Skeletal muscle tissue (tissue), 2 donors: ENCODE measurements around the gene SRR. TPM values are rescaled to one million over a fixed set of nuclear protein-coding genes. Genes with fewer than 3 reads are reported as not detected.

ENCODE experiments used
- small RNA-seq: library from RNA; depleted of rRNA; stranded (forward); fragments of <200 nt; gene quantifications from one replicate; pipeline ENCODE3, GENCODE V24; 2014
- total RNA-seq: library from RNA; depleted of rRNA; stranded (reverse); fragments of >200 nt; gene quantifications from one replicate; pipeline ENCODE4 v1.2.3, GENCODE V29; 2014

SRR gene
- total RNA-seq, 1 donor from 2014 or later = 17.2 TPM

Small RNAs within 50 kb of the gene (small RNA-seq; reads per million reads assigned to genes)
- gene AC006435.3 (not detected), gene SNORD91A (548 reads per million, percentile 98 among the genes with 10 or more reads in this experiment), gene SNORD91B (75.1 reads per million, percentile 96 among the genes with 10 or more reads in this experiment)

Other genes starting within 250 kb of the SRR start
- gene HIC1, start 248.8 kb upstream of the SRR start, total RNA-seq = 23.5 TPM
- 13.6 TPM for gene SMG6, start 165 bp upstream of the SRR start, total RNA-seq
- gene TSR1, start 32.5 kb downstream of the SRR start, total RNA-seq = 26.1 TPM
- gene SGSM2, start 33.6 kb downstream of the SRR start, total RNA-seq = 19.8 TPM
- gene MNT, start 97.1 kb downstream of the SRR start, total RNA-seq = 5.2 TPM
- gene METTL16, start 207.9 kb downstream of the SRR start, total RNA-seq = 13.6 TPM